ENCODE data around the gene SLC29A2.

SLC29A2 gene

GRCh38 chr11:66338276-66339161 is 33.0 kb downstream of the SLC29A2 start:
- no peak for TF ChIP-seq CTCF (conservative IDR thresholded peaks at IDR 0.05)
- no peak overlapping the region for H3K27ac ChIP-seq

- H3K27ac ChIP-seq, result no peak overlapping the region
- TF ChIP-seq CTCF (conservative IDR thresholded peaks at IDR 0.05), result no peak
Measured at GRCh38 chr11:66337103-66337899, 34.3 kb downstream of the SLC29A2 start.

GRCh38 chr11:66336234-66337102 is 35.1 kb downstream of the SLC29A2 start, which contains the start of gene RIN1:
RIN1 (minus strand) TSS chr11:66336434; CDS start chr11:66336402, 32 bp downstream.
- no peak within 1 kb of the TSS for H3K27ac ChIP-seq
- TF ChIP-seq CTCF (conservative IDR thresholded peaks at IDR 0.05), result peak; percentile 77

GRCh38 chr11:66335531-66336233 is 35.9 kb downstream of the SLC29A2 start:
- no peak overlapping the region for H3K27ac ChIP-seq
- TF ChIP-seq CTCF (conservative IDR thresholded peaks at IDR 0.05), result no peak

- no peak overlapping the region for H3K27ac ChIP-seq
- no peak for TF ChIP-seq CTCF (conservative IDR thresholded peaks at IDR 0.05)
Measured at GRCh38 chr11:66334605-66335442, 36.7 kb downstream of the SLC29A2 start.

- no peak overlapping the region for H3K27ac ChIP-seq
- TF ChIP-seq CTCF (conservative IDR thresholded peaks at IDR 0.05), result no peak
Measured at GRCh38 chr11:66333896-66334604, 37.5 kb downstream of the SLC29A2 start.
